Glomerular endothelial cell (primary cell): Measurements from ENCODE around the gene RCAN1. TPM values are rescaled to one million over a fixed set of nuclear protein-coding genes. Genes with fewer than 3 reads are reported as not detected.
"Not testable (repeated sequence)": the region's sequence is repeated elsewhere in the genome, so short reads cannot be mapped to it uniquely, and the experiment has no call there.

Source experiments
- DNase-seq: peaks from one replicate; pipeline ENCODE4 v3.0.0-alpha.2; 2011; ENCODE audit warnings: low read depth, low spot score; ENCODE audit errors: extremely low read depth
- total RNA-seq: library from RNA; depleted of rRNA; stranded (reverse); fragments of >200 nt; gene quantifications from 2 replicates; pipeline ENCODE4 v1.2.3, GENCODE V29; 2015

Gene RCAN1
- total RNA-seq, 1 donor from 2014 or later: 42.8 TPM

DNA sequence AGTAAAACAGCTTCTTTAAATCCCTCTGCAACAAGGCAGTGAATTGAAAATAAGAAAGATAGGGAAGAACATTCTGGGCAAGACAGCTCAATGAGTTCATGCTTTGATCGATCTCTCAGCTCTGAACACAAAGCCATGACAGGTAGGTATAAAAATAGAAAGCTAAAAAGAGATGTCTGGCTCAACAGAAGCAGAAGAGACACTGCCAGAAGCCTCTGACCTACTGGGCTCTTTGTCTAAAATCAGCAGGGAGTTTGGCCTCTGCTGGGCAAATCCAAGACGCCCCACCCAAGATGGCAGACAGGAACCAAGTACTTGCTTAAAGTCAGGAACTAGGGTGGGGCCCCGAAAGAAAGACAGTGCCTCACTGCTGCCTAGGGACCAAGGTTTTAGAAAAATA, 147.6 kb downstream of the RCAN1 start:
- DNase-seq: not testable (repeated sequence)

Other genes with a start within 250 kb of the RCAN1 start
- gene SMIM11, start 239.6 kb downstream of the RCAN1 start, total RNA-seq: 1.6 and 27.7 TPM in 2 replicates
- not detected in 2 replicates for gene SMIM34, start 191.2 kb downstream of the RCAN1 start, total RNA-seq
- 0.10 and 0.29 TPM in 2 replicates for gene KCNE1, start 102.9 kb downstream of the RCAN1 start, total RNA-seq
- 0.15 TPM in 1 of 2 replicates, not detected in the other for gene CLIC6, start 53.9 kb upstream of the RCAN1 start, total RNA-seq